IMR-90 (cell line): ENCODE measurements around the gene MINAR1.

Source experiments
- BHLHE40 ChIP-seq: fragments of 150-350 bp; IDR thresholded peaks from 2 replicates; pipeline ENCODE4 v1.6.1; 2016; ENCODE audit warnings: mild to moderate bottlenecking, low read depth, low read length
- CEBPB ChIP-seq: IDR thresholded peaks from 2 replicates; pipeline ENCODE4 v1.6.1; 2012; ENCODE audit warnings: low read depth, low read length, improper control_type of control experiment
- CHD1 ChIP-seq: IDR thresholded peaks from 2 replicates; pipeline ENCODE4 v1.6.1; 2012; ENCODE audit warnings: low read depth, low read length, improper control_type of control experiment
- CTCF ChIP-seq: conservative IDR thresholded peaks from 2 replicates; pipeline ENCODE4 v1.5.1; 2012; ENCODE audit warnings: mild to moderate bottlenecking, low read depth, low read length, improper control_type of control experiment
- ELK1 ChIP-seq: fragments of 150-350 bp; IDR thresholded peaks from 2 replicates; pipeline ENCODE4 v1.6.1; 2016; ENCODE audit warnings: low read depth, mild to moderate bottlenecking, low read length, moderate library complexity, borderline replicate concordance
- POLR2A ChIP-seq: IDR thresholded peaks from 2 replicates; pipeline ENCODE4 v1.6.1; 2012; ENCODE audit warnings: mild to moderate bottlenecking, low read depth, low read length
- RAD21 ChIP-seq: IDR thresholded peaks from 2 replicates; pipeline ENCODE4 v1.6.1; 2012; ENCODE audit warnings: low read length, improper control_type of control experiment
- RCOR1 ChIP-seq: IDR thresholded peaks from 2 replicates; pipeline ENCODE4 v1.6.1; 2012; ENCODE audit warnings: mild to moderate bottlenecking, low read length, improper control_type of control experiment; ENCODE audit not compliant: insufficient replicate concordance
- RFX5 ChIP-seq: IDR thresholded peaks from 2 replicates; pipeline ENCODE4 v1.8.0; 2012; ENCODE audit warnings: low read depth, mild to moderate bottlenecking, low read length, moderate library complexity
- USF2 ChIP-seq: fragments of 150-350 bp; IDR thresholded peaks from 2 replicates; pipeline ENCODE4 v1.6.1; 2017; ENCODE audit warnings: mild to moderate bottlenecking, antibody characterized with exemption, low read length, low read depth

GRCh38 chr15:79481793-79482192, 49.7 kb downstream of the MINAR1 start:
- TF ChIP-seq CTCF (no peak), RCOR1 (no peak), RAD21 (no peak), POLR2A (no peak), CHD1 (no peak), ELK1 (no peak), RFX5 (no peak), BHLHE40 (no peak), USF2 (no peak), CEBPB (no peak)
